Hepatocyte (in vitro differentiated cells): Measurements from ENCODE around the gene CASP4. TPM values are rescaled to one million over a fixed set of nuclear protein-coding genes. Genes with fewer than 3 reads are reported as not detected.

Experiments
- DNase-seq: peaks from one replicate; pipeline ENCODE4 v3.0.0-alpha.2; 2016; ENCODE audit warnings: low spot score
- H2AFZ ChIP-seq: fragments of 200-600 bp; sonication (generic); 2 replicates; pipeline ENCODE4 v1.6.0; 2016; ENCODE audit warnings: antibody characterized with exemption, mild to moderate bottlenecking
- H3K27ac ChIP-seq: fragments of 200-600 bp; sonication (generic); 2 replicates; pipeline ENCODE4 v1.5.1; 2016; ENCODE audit warnings: mild to moderate bottlenecking
- H3K27me3 ChIP-seq: fragments of 200-600 bp; sonication (generic); 2 replicates; pipeline ENCODE4 v1.6.1; 2016
- H3K36me3 ChIP-seq: fragments of 200-600 bp; sonication (generic); replicated peaks from 2 replicates; pipeline ENCODE4 v1.5.1; 2016; ENCODE audit warnings: low read depth; ENCODE audit not compliant: insufficient read depth
- H3K4me1 ChIP-seq: fragments of 200-600 bp; sonication (generic); 2 replicates; pipeline ENCODE4 v1.5.1; 2016; ENCODE audit warnings: mild to moderate bottlenecking, moderate library complexity; ENCODE audit not compliant: insufficient read depth
- H3K4me2 ChIP-seq: fragments of 200-600 bp; sonication (generic); 2 replicates; pipeline ENCODE4 v1.6.0; 2016
- H3K4me3 ChIP-seq: fragments of 200-600 bp; sonication (generic); 2 replicates; pipeline ENCODE4 v1.5.1; 2016; ENCODE audit warnings: mild to moderate bottlenecking
- H3K79me2 ChIP-seq: fragments of 200-600 bp; sonication (generic); 2 replicates; pipeline ENCODE4 v1.6.0; 2017; ENCODE audit warnings: mild to moderate bottlenecking
- H3K9me2 ChIP-seq: fragments of 200-600 bp; sonication (generic); replicated peaks from 2 replicates; pipeline ENCODE4 v1.6.0; 2017; ENCODE audit warnings: mild to moderate bottlenecking; ENCODE audit not compliant: insufficient read depth
- H3K9me3 ChIP-seq: fragments of 200-600 bp; sonication (generic); 2 replicates; pipeline ENCODE4 v1.5.1; 2016; ENCODE audit warnings: low read depth, mild to moderate bottlenecking
- H4K20me1 ChIP-seq: fragments of 200-600 bp; sonication (generic); 2 replicates; pipeline ENCODE4 v1.6.0; 2016; ENCODE audit warnings: mild to moderate bottlenecking; ENCODE audit not compliant: insufficient read depth, poor library complexity, severe bottlenecking
- CTCF ChIP-seq: fragments of 200-600 bp; sonication (generic); IDR thresholded peaks from 2 replicates; pipeline ENCODE4 v1.5.1; 2016; ENCODE audit warnings: antibody characterized with exemption, mild to moderate bottlenecking; ENCODE audit not compliant: poor library complexity
- EZH2 ChIP-seq: fragments of 200-600 bp; sonication (generic); IDR thresholded peaks from 2 replicates; pipeline ENCODE4 v1.6.1; 2016; ENCODE audit warnings: antibody characterized with exemption, mild to moderate bottlenecking, borderline replicate concordance
- EZH2phosphoT487 ChIP-seq: fragments of 200-600 bp; sonication (generic); IDR thresholded peaks from one replicate; pipeline ENCODE4 v1.6.1; 2018; ENCODE audit warnings: antibody characterized with exemption, mild to moderate bottlenecking, low read depth, moderate library complexity; ENCODE audit not compliant: unreplicated experiment, severe bottlenecking
- whole genome bisulfite sequencing: methylation state at CpG from one replicate; pipeline ENCODE4 v1.1.6; 2016; ENCODE audit warnings: low lambda C conversion rate; ENCODE audit errors: missing lambda C conversion rate; 5-methylcytosine and 5-hydroxymethylcytosine counted together
- polyA plus RNA-seq: library from polyadenylated mRNA; unstranded; fragments of >200 nt; fragmentation: Nextera tagmentation; extraction: Ambion mirVana; gene quantifications from 2 replicates; pipeline ENCODE4 v1.2.1, GENCODE V29; 2016
- total RNA-seq: library from RNA; depleted of rRNA; stranded (reverse); fragments of >200 nt; gene quantifications from 2 replicates; pipeline ENCODE4 v1.2.3, GENCODE V29; 2014

CASP4 gene
- total and polyA plus RNA-seq, 2 experiments from 2014 or later = 15.8 to 56.1 TPM

- no peak overlapping the region for H3K27ac ChIP-seq
- no peaks in the 10 kb centered on the region for H3K36me3 ChIP-seq
- no peaks in the 10 kb centered on the region for H3K9me3 ChIP-seq
- no peak overlapping the region for H3K4me2 ChIP-seq
- H3K27me3 ChIP-seq = no peaks in the 10 kb centered on the region
- no peaks in the 10 kb centered on the region for H3K79me2 ChIP-seq
- H3K4me1 ChIP-seq = no peaks in the 10 kb centered on the region
- no peak overlapping the region for H3K4me3 ChIP-seq
- no peak overlapping the region for H2AFZ ChIP-seq
- TF ChIP-seq EZH2phosphoT487 = no peak
- TF ChIP-seq CTCF = no peak
- no peak for TF ChIP-seq EZH2
- no peaks in the 10 kb centered on the region for H4K20me1 ChIP-seq
- no peak for DNase-seq
- 80% methylated on average over 2 of the region's 2 CpGs for whole genome bisulfite sequencing
- H3K9me2 ChIP-seq = no peaks in the 10 kb centered on the region
These were observed 34.8 kb upstream of the CASP4 start for GRCh38 chr11:105003151-105003550.

- no peak for DNase-seq
- WGBS = 74% methylated on average over 7 of the region's 7 CpGs
- H3K27ac ChIP-seq = no peak overlapping the region
- H3K27me3 ChIP-seq = no peaks in the 10 kb centered on the region
- H3K9me3 ChIP-seq = no peaks in the 10 kb centered on the region
- H3K4me1 ChIP-seq = no peaks in the 10 kb centered on the region
- TF ChIP-seq EZH2phosphoT487 (no peak), EZH2 (no peak), CTCF (peak; percentile 18)
- no peaks in the 10 kb centered on the region for H3K36me3 ChIP-seq
- no peaks in the 10 kb centered on the region for H4K20me1 ChIP-seq
- H3K4me3 ChIP-seq = no peak overlapping the region
- no peaks in the 10 kb centered on the region for H3K9me2 ChIP-seq
- no peak overlapping the region for H2AFZ ChIP-seq
- no peak overlapping the region for H3K4me2 ChIP-seq
- H3K79me2 ChIP-seq = no peaks in the 10 kb centered on the region
These were observed 32.4 kb upstream of the CASP4 start for GRCh38 chr11:105000797-105001196.

- Histone ChIP-seq H3K27me3 (no peaks in the 10 kb centered on the region), H3K27ac (no peak overlapping the region), H3K4me2 (no peak overlapping the region), H2AFZ (no peak overlapping the region), H3K4me3 (no peak overlapping the region), H4K20me1 (no peaks in the 10 kb centered on the region), H3K36me3 (no peaks in the 10 kb centered on the region), H3K9me2 (no peaks in the 10 kb centered on the region), H3K79me2 (no peaks in the 10 kb centered on the region), H3K4me1 (no peaks in the 10 kb centered on the region), H3K9me3 (no peaks in the 10 kb centered on the region)
- TF ChIP-seq CTCF (no peak), EZH2 (no peak), EZH2phosphoT487 (no peak)
- no peak for DNase-seq
- 87% methylated on average over 5 of the region's 5 CpGs for WGBS
These were observed 31.8 kb upstream of the CASP4 start for GRCh38 chr11:105000167-105000566.

GRCh38 chr11:104999721-105000120, 31.3 kb upstream of the CASP4 start:
- H4K20me1 ChIP-seq = no peaks in the 10 kb centered on the region
- H3K9me3 ChIP-seq = no peaks in the 10 kb centered on the region
- WGBS = 91% methylated on average over 1 of the region's 1 CpG
- H3K27ac ChIP-seq = no peak overlapping the region
- H3K79me2 ChIP-seq = no peaks in the 10 kb centered on the region
- no peak overlapping the region for H3K4me3 ChIP-seq
- H2AFZ ChIP-seq = no peak overlapping the region
- no peaks in the 10 kb centered on the region for H3K9me2 ChIP-seq
- H3K4me2 ChIP-seq = no peak overlapping the region
- no peaks in the 10 kb centered on the region for H3K36me3 ChIP-seq
- H3K27me3 ChIP-seq = no peaks in the 10 kb centered on the region
- no peak for DNase-seq
- no peak for TF ChIP-seq CTCF
- TF ChIP-seq EZH2 = no peak
- no peak for TF ChIP-seq EZH2phosphoT487
- no peaks in the 10 kb centered on the region for H3K4me1 ChIP-seq
